ENCODE results near the gene RAB30.

The RAB30 gene

DNA sequence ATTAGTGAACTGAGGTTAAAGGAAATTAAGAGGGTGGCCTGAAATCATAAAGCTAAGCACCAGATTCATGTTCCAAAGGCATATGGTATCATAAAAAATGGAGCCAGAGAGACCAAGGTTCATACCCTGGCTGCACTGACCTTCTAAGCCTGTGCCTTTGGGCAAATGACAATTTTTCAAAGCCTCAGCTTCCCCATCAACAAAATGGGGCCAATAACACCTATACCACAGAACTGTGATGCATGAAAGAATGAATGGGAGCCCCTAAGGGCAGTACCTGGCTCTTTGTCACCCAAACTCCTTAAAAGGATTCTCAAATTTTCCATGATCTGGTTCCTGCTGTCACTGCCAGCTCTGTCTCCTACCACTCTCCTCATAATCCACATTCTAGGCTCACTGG, 72.5 kb downstream of the RAB30 start:
- Histone ChIP-seq H3K9me3 (ENCODE audit: control insufficient read depth, insufficient read depth, low read depth, low read length) (no peaks in the 10 kb centered on the region), H3K4me1 (ENCODE audit: control insufficient read depth, insufficient read depth, low read length) (peaks cover 13% of the 10 kb centered on the region), H3K4me3 (ENCODE audit: low read depth, low read length) (no peak overlapping the region), H3K27ac (ENCODE audit: extremely low read depth, low read depth, low read length) (no peak overlapping the region), H3K36me3 (ENCODE audit: control insufficient read depth in 2 of 2, insufficient read depth in 1 of 2, low read length in 2 of 2) (no peaks in the 10 kb centered on the region)
- ChIA-PET POLR2A (no interaction called here), CTCF (no interaction called here)
- TF ChIP-seq ZBTB11 (tag by site-specific recombination; conservative IDR thresholded peaks at IDR 0.05; ENCODE audit: low read depth) (no peak), ZNF132 (tag by site-specific recombination; IDR thresholded peaks at IDR 0.05; ENCODE audit: borderline replicate concordance) (no peak), ZNF664 (tag by site-specific recombination; IDR thresholded peaks at IDR 0.05) (no peak), ZNF561 (tag by site-specific recombination; IDR thresholded peaks at IDR 0.05; ENCODE audit: borderline replicate concordance) (no peak), ZBTB20 (tag by site-specific recombination; IDR thresholded peaks at IDR 0.05) (no peak), KLF10 (tag by site-specific recombination; IDR thresholded peaks at IDR 0.05) (no peak)

DNA sequence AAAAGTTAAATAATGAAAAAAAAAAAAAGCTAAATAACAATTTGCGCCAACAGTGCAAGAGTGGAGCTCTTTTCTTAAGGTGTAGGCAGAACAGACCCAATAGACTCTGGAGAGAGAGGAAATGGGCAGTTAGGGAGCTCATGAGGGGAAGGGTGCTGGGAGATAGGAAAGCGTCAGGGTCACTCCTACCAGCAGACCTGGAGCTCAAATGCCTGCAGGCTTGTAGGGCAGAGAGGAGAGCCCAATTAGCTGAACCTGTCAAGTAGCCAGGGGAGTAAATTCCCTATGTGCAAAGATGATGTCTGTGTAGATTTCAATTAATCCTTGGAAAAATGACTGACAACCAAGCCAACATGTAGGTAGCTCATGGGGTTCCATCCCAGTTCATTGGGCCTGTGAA, 73.0 kb downstream of the RAB30 start:
- TF ChIP-seq ZNF266 (tag by site-specific recombination; IDR thresholded peaks at IDR 0.05; ENCODE audit: low read depth) (no peak), ZNF354C (tag by site-specific recombination; IDR thresholded peaks at IDR 0.05; ENCODE audit: borderline replicate concordance, low read depth) (no peak), ZNF140 (tag by site-specific recombination; IDR thresholded peaks at IDR 0.05) (no peak), ZNF76 (tag by site-specific recombination; IDR thresholded peaks at IDR 0.05; ENCODE audit: borderline replicate concordance, low read depth) (no peak), IKZF3 (tag by site-specific recombination; IDR thresholded peaks at IDR 0.05) (no peak), OVOL3 (tag by site-specific recombination; IDR thresholded peaks at IDR 0.05) (no peak), ZNF146 (tag by site-specific recombination; IDR thresholded peaks at IDR 0.05) (no peak), MZF1 (tag by site-specific recombination; IDR thresholded peaks at IDR 0.05; ENCODE audit: borderline replicate concordance) (no peak), ZNF302 (tag by site-specific recombination; IDR thresholded peaks at IDR 0.05; ENCODE audit: low read depth) (no peak), ZNF837 (tag by site-specific recombination; IDR thresholded peaks at IDR 0.05) (no peak), ZNF423 (tag by site-specific recombination; IDR thresholded peaks at IDR 0.05) (no peak), ZNF654 (tag by site-specific recombination; IDR thresholded peaks at IDR 0.05; ENCODE audit: low read depth) (no peak), ZNF776 (tag by site-specific recombination; IDR thresholded peaks at IDR 0.05; ENCODE audit: borderline replicate concordance) (no peak), TCF7L2 (IDR thresholded peaks at IDR 0.05; ENCODE audit: borderline replicate concordance, low read depth, low read length) (no peak), GFI1B (tag by site-specific recombination; IDR thresholded peaks at IDR 0.05) (no peak), ZNF341 (tag by site-specific recombination; IDR thresholded peaks at IDR 0.05; ENCODE audit: low read depth) (no peak), ZBTB10 (tag by site-specific recombination; IDR thresholded peaks at IDR 0.05) (no peak), ZNF704 (tag by site-specific recombination; IDR thresholded peaks at IDR 0.05) (no peak), ZFP69B (tag by site-specific recombination; IDR thresholded peaks at IDR 0.05) (no peak), ZNF629 (tag by site-specific recombination; IDR thresholded peaks at IDR 0.05) (no peak)
- Histone ChIP-seq H3K27ac (ENCODE audit: extremely low read depth, low read depth, low read length) (no peak overlapping the region), H3K4me3 (ENCODE audit: low read depth, low read length) (no peak overlapping the region), H3K36me3 (ENCODE audit: control insufficient read depth in 2 of 2, insufficient read depth in 1 of 2, low read length in 2 of 2) (no peaks in the 10 kb centered on the region), H3K4me1 (ENCODE audit: control insufficient read depth, insufficient read depth, low read length) (peaks cover 13% of the 10 kb centered on the region), H3K9me3 (ENCODE audit: control insufficient read depth, insufficient read depth, low read depth, low read length) (no peaks in the 10 kb centered on the region)
- ChIA-PET CTCF (no interaction called here), POLR2A (no interaction called here)
